SU-DHL-6 (cell line): ENCODE measurements around the gene SMOC2.

ENCODE experiments used
- EZH2phosphoT487 ChIP-seq: fragments of 200-600 bp; sonication (generic), shearing (Covaris generic); conservative IDR thresholded peaks from 2 replicates; pipeline ENCODE4 v1.6.1; 2018; ENCODE audit warnings: mild to moderate bottlenecking, antibody characterized with exemption, low read length, moderate library complexity, mixed read lengths
- TF ChIP-seq, protein P1 (sequence below): fragments of 200-600 bp; sonication (generic); IDR thresholded peaks from one replicate; pipeline ENCODE4 v1.5.1; 2017; ENCODE audit warnings: antibody characterized with exemption, mild to moderate bottlenecking, low read length, moderate library complexity; ENCODE audit not compliant: insufficient read depth, poor library complexity, severe bottlenecking

DNA sequence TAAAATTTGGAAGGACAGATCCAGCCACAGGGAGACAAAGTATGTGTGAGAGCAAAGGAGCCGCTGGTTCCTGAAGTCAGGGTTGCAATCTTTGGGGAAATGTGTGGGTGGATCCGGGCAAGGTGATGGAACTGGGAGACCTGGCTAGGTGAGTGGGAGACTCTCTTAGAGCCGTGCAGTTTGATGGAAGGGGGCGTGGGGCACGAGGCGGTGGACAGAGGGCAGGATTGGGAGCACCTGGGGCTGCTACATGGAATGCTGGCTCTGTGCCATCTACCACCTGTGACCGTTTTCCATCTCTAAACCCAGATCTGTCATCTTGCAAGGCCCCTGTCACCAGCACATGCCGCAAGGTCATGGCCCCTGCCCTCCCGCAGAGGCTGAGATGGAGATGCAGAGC, 268.4 kb downstream of the SMOC2 start:
- TF ChIP-seq, protein P1, sequence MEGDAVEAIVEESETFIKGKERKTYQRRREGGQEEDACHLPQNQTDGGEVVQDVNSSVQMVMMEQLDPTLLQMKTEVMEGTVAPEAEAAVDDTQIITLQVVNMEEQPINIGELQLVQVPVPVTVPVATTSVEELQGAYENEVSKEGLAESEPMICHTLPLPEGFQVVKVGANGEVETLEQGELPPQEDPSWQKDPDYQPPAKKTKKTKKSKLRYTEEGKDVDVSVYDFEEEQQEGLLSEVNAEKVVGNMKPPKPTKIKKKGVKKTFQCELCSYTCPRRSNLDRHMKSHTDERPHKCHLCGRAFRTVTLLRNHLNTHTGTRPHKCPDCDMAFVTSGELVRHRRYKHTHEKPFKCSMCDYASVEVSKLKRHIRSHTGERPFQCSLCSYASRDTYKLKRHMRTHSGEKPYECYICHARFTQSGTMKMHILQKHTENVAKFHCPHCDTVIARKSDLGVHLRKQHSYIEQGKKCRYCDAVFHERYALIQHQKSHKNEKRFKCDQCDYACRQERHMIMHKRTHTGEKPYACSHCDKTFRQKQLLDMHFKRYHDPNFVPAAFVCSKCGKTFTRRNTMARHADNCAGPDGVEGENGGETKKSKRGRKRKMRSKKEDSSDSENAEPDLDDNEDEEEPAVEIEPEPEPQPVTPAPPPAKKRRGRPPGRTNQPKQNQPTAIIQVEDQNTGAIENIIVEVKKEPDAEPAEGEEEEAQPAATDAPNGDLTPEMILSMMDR, result no peak
- TF ChIP-seq EZH2phosphoT487, result no peak
